Upper lobe of left lung (tissue), 4 donors: ENCODE measurements around the gene KCNMB1.

ENCODE experiments used
- EP300 ChIP-seq, 4 donors: sonication (generic); formaldehyde crosslinking; IDR thresholded peaks; one replicate each; pipeline ENCODE4 v1.5.1; 2017; ENCODE audit warnings: antibody characterized with exemption in 4 of 4, control low read depth in 2 of 4
- POLR2A ChIP-seq, 4 donors: fragments of 450-650 bp; IDR thresholded peaks; one replicate each; pipeline ENCODE4 v1.5.1; 2016 to 2017; ENCODE audit warnings: antibody characterized with exemption in 4 of 4, mild to moderate bottlenecking in 2 of 4

DNA sequence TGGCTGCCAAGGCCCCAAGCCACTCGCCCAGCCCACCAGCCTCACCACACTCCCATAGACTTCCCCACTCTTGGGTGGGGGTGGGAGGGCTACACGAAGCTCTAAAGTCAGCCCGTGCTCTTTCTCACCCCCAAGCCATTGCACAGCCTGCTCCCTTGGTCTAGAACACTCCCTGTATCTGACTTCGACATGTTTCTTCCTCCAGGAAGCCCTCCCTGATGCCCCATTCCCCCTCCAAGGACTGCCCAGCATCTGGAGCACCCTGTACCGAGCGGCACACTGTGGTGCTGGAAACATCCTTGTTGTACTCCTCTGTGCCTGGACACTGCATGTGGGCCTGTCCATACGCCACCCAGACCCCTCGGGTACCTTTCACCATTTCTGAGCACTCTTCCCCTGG is 49.4 kb upstream of the KCNMB1 start:
- no peak for TF ChIP-seq EP300 (IDR thresholded peaks at IDR 0.05)
- no peak for TF ChIP-seq POLR2A (IDR thresholded peaks at IDR 0.05)
